ENCODE results near the gene RFFL.
A peak's percentile ranks its signal among the peaks of the same experiment; 100 is the strongest.
"Not testable (repeated sequence)": the region's sequence is repeated elsewhere in the genome, so short reads cannot be mapped to it uniquely, and the experiment has no call there.

RFFL gene

DNA sequence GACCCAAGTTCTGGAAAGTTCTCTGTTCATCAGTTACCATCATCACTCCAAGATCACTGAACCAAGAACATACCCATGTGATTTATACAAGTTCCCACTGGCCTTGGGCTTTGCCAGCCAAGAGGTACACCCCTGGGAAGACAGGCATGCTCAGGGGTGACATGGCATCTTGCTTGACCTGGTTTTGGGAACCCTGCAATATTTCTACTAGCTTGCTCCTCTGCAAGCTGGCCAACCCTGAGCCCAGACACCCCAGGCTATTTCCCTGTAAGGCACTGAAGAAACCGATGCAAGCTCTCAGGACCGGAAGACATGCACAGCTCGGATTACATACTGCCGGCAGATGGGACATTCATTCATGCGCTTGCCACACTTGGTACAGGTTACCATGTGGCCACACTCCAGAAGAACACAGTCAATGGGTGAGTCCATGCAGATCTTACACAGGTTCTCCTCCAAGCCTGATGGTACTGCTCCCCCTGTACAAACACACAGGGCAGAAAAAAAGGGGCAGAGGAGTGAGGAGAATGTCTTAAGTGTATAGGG is 51.8 kb downstream of the RFFL start:
- DNase-seq (ENCODE audit: low read depth in 1 of 2, low spot score in 1 of 2) = no peak

- no peak for DNase-seq (ENCODE audit: low read depth in 1 of 2, low spot score in 1 of 2)
Measured at GRCh38 chr17:35010093-35010492, 53.4 kb downstream of the RFFL start.

- no peak for DNase-seq (ENCODE audit: low read depth in 1 of 2, low spot score in 1 of 2)
Measured at GRCh38 chr17:35006961-35007360, 56.5 kb downstream of the RFFL start.

DNA sequence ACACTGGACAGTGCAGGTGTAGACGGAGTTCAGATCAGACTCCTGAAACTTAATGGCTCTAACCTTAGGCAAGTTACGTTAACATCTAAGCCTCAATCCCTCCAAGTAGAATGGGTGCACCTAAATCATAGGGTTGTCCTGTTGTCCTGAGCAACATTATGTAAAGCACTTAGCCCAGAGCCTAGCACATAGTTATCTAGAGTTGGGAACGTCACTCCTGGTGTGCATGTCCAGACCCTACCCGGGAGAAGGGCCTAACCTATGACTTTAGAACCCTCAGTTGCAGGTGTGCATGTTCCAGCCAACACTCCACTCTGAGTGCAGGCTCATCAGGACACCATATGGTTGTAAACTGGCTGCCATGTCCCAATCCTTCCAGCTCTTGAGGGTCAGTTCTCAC is 57.2 kb downstream of the RFFL start:
- no peak for DNase-seq (ENCODE audit: low read depth in 1 of 2, low spot score in 1 of 2)

GRCh38 chr17:35003778-35004177 is 59.7 kb downstream of the RFFL start:
- no peak for DNase-seq (ENCODE audit: low read depth in 1 of 2, low spot score in 1 of 2)

GRCh38 chr17:35002876-35003551 is 60.5 kb downstream of the RFFL start:
- no peak for DNase-seq (ENCODE audit: low read depth in 1 of 2, low spot score in 1 of 2)

DNA sequence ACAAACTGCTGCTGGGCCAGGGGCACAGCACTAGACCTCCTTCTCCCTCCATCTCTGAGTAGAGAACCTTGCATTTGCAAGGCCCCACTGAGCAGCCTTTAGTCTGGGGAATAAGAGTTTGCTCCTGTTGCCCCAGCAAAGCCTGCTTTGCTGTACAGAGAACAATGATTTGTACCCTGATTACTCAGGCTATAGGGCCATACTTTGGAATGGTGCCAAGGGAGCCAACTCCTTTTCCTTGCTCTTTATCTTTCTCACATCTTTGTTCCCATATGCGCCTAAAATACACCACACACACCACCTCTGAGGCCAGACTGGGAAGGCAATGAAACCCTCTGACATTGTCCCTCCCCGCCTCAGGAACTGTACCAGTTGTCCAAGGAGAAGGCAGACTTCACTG is 62.0 kb downstream of the RFFL start:
- no peak for DNase-seq (ENCODE audit: low read depth in 1 of 2, low spot score in 1 of 2)

GRCh38 chr17:35000965-35001364 is 62.5 kb downstream of the RFFL start:
- not testable (repeated sequence) for DNase-seq (ENCODE audit: low read depth in 1 of 2, low spot score in 1 of 2)

DNA sequence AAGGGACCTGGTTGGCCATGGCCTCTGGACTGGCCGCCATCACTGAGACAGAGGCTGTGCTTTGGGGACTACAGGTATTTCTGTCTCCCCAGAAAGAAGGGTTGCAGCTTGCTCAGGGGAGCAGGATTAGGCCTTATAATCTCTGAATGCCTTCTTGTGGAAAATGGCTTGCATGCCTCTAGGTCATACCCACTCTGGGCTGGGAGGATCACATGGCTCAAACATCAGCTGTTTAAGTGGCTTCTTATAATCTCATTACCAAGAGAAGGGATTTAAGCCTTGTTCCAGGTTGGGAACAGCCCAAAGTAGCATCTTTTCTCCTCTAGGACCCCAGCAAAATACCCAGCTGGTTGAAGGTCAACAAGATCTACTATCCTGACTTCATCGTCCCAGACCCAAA is 64.1 kb downstream of the RFFL start:
- no peak for DNase-seq (ENCODE audit: low read depth in 1 of 2, low spot score in 1 of 2)

DNA sequence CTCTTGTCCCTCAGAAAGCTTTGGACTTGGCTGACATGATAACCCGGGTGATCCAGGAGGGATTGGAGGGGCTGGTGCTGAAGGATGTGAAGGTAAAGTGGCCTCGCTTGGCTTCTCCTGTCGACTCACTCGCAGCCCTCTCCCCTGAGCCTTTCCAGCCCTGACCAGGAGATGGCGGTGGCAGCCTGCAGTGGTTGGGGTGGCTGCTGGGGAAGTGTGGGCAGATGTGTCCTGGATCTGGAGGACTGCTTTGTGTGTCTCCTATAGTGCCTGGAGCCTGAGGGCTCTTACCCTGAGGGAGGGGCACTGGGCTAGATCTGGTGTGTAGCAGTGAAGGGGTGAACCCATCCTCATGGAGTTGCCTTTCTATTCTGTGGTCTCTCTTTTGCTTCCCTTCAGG is 65.3 kb downstream of the RFFL start:
- DNase-seq (ENCODE audit: low read depth in 1 of 2, low spot score in 1 of 2) = peak; percentile 58 to 68

GRCh38 chr17:34997355-34997862 is 66.1 kb downstream of the RFFL start:
- DNase-seq (ENCODE audit: low read depth in 1 of 2, low spot score in 1 of 2) = no peak

GRCh38 chr17:34996422-34997285 is 66.9 kb downstream of the RFFL start:
- no peak for DNase-seq (ENCODE audit: low read depth in 1 of 2, low spot score in 1 of 2)

DNA sequence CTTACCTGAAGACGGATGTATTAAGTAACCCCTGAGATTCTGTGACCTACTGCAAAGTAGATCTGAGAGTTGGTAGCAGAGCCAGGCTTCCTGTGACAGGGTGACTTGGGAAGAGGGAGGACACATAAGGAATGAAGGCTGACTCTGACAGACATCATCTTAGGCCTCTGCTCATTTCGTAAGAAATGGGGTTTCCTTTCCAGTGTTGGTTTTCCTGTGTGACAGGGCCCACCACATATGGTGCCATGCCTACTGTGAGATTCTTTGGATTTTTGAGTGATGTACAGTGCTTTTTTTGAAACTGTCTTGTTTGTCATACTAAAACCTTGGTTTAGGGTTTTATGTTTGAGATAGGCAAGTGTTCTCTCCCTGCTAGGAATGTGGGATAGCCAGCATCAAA is 70.5 kb downstream of the RFFL start:
- no peak for DNase-seq (ENCODE audit: low read depth in 1 of 2, low spot score in 1 of 2)

DNA sequence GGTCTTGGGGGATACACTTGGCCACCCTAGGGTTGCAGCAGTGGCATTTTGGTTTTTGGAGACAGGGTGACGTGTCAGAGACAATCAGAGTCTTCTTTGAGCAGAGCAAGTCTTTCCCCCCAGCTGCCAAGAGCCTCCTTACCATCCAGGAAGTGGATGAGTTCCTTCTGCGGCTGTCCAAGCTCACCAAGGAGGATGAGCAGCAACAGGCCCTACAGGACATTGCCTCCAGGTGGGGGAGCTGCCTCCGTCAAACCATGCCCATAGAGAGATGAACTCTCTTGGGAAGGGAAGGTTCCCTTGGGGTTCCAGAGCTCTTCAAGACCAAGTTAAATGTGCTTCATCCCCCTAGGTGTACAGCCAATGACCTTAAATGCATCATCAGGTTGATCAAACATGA is 71.9 kb downstream of the RFFL start:
- DNase-seq (ENCODE audit: low read depth in 1 of 2, low spot score in 1 of 2) = no peak

DNA sequence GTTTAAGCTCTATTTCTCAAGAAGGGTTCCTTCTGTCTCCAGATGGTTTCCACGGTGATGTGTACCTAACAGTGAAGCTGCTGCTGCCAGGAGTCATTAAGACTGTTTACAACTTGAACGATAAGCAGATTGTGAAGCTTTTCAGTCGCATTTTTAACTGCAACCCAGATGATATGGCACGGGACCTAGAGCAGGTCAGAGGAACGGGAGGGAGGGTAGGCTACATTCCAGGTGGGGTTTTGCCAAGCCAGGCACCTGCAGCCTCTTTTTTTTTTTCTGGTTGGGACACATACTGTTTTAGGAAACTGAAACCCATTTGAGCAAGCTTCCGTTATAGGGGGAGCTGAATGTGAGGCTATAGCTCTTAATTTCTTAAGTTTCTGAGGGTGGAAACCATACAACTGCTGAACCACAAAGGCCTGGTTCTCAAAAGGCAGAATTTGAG is 72.6 kb downstream of the RFFL start:
- DNase-seq (ENCODE audit: low read depth in 1 of 2, low spot score in 1 of 2) = no peak

DNA sequence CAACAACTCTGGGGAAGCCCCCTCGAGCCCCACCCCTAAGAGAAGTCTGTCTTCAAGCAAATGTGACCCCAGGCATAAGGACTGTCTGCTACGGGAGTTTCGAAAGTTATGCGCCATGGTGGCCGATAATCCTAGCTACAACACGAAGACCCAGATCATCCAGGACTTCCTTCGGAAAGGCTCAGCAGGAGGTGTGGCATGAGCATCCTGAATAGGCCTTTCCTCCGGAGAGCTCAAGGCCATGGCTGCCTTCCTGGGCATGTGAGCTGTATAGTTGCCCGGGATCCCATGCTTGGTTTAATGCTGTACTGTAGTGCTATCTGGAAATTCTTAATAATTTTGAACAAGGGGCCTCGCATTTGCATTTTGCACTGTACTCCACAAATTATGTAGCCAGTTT is 74.0 kb downstream of the RFFL start:
- DNase-seq (ENCODE audit: low read depth in 1 of 2, low spot score in 1 of 2) = no peak

- DNase-seq (ENCODE audit: low read depth in 1 of 2, low spot score in 1 of 2) = no peak
Measured at GRCh38 chr17:34988644-34989043, 74.9 kb downstream of the RFFL start.

DNA sequence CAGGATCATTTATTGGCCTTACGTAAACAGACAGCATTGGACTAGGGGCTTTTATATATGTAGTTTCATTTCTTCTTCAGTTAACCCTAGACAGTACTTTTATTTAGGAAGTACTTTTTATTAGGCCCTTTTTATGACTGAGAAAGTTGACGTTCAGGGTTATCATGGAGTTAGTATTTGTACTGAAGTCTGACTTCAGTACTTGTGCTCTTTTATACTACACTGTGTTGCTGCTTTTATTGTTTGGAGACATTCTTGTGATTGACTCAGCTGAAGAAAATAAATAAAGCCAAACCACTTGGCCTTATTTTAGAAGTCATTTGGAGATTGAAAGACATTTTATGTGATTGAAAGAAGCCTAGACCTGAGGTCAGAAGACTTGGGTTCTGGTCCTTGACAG is 76.3 kb downstream of the RFFL start:
- DNase-seq (ENCODE audit: low read depth in 1 of 2, low spot score in 1 of 2) = no peak

DNA sequence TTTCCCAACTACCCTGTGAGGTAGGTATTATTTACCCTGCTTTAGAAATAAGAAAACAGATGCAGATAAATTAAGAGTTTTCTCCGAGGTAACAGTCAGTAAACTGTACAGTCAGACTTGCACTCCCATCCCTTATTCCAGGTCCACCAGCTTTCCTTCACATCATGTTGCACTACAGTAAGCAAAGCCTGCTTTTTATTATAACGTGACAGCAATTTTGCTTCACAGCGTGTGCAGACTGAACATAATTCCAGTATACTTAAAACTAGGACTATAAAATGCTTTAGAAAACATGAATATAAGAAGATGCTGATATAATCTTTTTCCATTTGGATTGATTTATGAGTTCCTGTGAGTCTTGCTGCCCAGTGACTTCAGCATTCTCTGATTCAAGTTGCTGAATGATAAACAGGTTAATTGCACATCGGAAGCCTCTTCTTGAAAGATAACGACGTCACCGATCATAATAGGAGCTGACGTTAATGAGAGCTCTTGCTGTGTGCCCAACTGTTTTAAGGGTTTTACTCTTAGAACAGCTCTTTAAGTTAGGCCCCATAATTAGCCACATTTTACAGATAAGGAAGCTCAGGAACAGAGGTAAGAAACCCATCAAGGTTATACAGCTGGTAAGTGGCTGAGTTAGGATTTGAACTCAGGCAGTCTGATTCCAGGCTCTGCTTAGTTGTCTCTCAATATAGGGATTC is 81.8 kb downstream of the RFFL start:
- no peak for DNase-seq (ENCODE audit: low read depth in 1 of 2, low spot score in 1 of 2)

DNA sequence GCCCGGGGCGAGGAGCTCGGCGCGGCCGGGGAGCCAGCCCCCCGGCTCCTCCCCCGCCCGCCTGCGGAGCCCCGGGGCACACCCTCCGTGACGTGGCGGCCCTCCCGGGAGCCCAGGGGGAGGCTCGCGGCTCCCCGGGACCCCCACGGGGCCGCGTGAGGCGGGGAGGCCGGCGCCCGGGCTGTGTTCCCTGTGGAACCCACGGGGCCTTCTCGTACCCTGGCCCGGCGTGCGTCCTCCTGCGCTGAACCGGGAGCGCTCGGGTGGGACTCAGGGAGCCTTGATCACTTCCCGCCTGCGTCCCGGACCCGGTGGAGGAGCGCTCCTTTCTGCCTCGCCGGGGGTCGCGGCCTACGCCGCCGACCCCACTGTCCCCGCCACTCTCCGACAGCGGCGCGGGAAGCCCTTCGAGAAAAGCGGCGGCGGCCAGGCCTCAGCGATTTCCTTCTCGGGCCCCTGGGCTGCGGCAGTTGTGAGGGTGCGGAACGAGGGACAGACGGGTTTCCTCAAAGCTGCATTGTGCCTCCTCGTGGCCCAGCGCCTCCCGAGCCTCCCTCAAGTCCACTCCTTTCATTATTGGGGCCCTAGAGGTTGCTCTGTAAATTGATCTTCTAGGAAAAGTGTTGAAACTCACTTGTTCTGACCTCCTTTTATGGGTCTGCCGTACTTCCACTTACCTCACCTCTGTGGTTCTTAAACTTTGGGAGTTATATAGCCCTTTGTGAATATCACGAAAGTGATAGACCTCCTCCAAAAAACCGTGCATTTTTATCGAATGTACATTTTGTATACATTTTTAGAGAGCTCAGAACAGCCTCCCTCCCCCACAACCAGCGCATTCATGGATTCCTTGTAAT is 82.6 kb downstream of the RFFL start:
- peak; percentile 67 to 75 for DNase-seq (ENCODE audit: low read depth in 1 of 2, low spot score in 1 of 2)

GRCh38 chr17:34980353-34980680 is 83.2 kb downstream of the RFFL start, which contains the start of gene LIG3:
Gene LIG3 (plus strand): TSS chr17:34980512. CDS start chr17:34983006, 2,494 bp downstream.
- peak; percentile 90 to 93 for DNase-seq (ENCODE audit: low read depth in 1 of 2, low spot score in 1 of 2)

All from stimulated activated CD4-positive, alpha-beta T cell treated with anti-CD3 and anti-CD28 coated beads, Interleukin-15, amount 100 ng/mL, for 1 hour (primary cell).